ENCODE measurements around the gene DPH1.
A peak's percentile ranks its signal among the peaks of the same experiment; 100 is the strongest.

Gene DPH1

DNA sequence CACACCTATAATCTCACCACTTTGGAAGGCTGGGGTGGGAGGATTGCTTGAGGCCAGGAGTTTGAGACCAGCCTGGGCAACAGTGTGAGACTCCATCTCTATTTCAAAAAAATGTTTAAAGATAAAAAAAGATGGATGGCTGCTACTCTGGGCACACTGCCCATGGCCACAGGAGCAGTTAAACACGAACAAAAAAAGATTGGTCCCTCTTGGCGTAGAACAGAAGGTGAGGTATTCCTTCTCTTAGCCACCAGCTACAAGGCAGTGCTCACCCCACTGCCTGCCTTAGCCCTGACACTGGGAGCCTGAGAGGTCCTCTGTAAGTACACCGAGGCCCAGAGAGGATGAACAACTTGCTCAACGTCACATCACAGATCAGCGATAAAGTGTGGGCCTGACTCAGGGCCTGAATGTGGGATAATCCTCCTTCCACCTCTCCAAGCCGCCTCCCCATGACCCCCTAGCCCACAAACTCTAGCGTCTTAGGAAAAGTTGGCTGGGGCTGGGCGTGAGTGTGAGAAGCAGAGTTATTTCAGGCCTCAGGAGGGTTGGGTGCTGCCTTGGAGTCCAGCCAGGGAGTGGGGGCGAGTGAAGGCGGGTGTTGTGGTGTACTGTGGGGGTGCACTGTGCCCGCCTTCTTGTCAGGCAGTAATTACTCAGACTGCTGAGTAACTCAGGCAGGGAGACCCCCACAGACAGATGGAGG, 2.3 kb upstream of the DPH1 start:
- DNase-seq, result no peak

DNA sequence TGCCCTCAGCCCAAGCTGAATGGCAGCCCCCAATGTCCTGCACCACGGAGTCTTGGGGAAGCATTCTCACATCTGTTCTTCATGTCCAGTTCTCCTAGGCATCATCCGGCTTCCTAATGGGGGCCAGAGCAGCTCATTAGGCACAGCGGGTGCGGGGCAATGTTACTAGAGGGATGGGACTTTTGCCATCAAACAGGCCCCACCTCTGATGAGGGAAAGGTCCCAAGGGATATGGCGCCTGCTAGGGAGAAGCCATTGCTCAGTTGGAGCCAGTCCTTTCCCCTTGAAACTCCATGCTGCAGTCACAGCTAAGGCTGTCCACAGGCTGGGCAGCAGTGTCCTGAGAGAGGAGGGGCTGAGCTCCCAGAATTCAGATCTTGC, 1.7 kb upstream of the DPH1 start:
- no peak for DNase-seq

DNA sequence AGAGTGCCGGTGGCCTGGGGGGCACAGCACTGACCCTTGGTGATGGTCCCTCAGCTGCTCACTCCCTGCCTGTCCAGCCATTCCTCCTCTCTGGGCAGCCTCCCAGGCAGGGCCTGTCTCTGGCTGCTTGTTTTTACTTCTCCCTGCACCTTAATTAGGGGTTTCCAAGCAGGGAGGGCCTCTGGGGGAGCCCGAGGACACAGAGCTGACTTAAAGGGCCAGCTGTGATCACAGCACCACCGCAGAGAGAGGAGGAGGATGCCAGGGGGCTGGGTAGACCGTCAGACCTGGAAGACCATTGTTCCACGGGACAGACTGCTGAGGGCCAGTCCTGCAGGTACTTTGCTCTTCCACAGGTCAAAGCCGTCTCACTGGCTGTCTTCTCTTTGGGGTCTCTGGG, 1.2 kb upstream of the DPH1 start:
- DNase-seq, result no peak

DNA sequence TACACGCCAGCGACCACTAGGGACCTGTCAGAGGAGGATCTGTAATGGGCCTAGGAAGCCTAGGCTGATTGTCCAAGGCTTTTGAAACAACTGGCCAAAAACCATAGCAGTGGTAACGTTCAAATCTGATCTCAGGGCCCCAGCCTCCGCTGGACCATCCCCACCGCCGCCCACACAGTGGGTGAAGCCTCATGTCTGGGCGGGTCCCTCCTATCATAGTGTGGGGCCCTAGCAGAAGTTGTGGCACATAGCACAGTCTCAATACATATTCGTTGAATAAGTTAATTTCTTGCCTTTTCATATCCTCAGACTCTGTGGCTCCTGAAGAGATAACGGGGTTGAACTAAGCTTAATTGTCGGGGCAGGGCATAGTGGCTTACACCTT, 818 bp downstream of the DPH1 start:
- DNase-seq, result no peak

DNA sequence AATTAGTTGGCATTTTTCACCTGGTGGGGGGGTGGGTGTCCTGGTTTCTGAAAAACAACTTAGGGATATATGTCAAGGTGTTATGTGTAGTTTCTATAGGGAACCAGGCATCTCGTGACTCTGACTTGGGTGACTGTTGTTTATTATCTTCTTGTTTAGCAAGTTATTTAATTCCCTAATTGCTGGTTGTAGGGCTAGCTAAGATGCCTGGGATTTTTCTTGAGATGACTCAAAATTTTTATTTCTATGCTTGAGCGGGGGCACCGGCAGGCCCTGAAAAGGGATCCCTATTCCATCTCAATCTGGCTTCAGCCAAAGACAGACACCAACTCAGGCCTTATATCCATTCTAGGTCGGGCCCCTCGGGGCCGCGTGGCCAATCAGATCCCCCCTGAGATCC, 3.2 kb downstream of the DPH1 start:
- DNase-seq, result no peak

DNA sequence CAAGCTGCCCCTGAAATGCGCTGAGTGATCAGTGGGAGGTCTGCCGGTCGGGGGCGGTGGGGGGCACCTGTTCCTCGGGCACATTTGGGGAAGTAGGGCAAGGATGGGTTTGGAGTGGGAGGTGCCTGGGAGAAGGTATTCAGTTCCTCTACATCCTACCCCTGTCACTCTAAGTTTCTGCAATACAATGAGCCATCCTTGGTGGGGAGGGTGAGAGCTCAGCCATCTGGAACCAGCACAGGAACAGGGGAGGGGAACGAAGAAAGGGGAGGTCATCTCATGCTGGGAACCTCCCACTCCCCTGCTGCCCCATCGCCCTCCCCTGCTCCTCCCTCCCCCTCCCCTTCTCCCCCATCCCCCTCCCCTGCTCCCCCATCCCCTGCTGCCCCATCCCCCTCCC, 4.2 kb downstream of the DPH1 start:
- no peak for DNase-seq

DNA sequence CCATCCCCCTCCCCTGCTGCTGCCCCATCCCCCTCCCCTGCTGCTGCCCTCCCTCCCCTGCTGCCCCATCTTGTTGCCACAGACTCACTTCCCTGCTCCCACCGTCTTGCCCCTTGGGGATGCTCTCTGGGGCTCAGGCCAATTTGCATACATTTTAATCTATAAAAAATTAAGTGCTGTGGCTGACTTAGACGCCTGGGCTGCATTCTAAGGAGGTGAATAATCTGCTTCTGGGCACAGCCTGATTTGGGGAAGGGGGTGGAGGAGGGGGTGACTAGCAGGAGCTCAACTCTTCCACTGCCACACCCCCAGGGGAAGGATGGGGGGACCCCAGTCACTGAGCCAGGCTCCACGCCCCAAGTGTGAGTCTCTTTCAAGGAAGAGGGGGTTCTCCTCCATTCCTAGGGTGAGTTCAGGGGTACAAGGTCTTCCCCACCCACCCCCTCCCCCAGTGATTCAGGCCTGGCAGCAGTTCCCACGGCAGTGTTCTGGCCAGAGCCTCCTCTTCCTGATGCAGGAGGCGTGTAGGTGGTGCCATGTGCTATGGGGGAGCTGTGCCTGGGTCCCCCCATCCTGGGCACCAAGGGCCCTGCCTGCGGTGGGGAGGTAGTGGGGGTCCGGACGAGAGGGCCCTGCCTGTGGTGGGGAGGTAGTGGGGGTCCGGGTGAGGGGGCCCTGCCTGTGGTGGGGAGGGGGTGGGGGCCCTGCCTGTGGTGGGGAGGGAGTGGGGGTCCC, 5.0 kb downstream of the DPH1 start:
- no peak for DNase-seq

DNA sequence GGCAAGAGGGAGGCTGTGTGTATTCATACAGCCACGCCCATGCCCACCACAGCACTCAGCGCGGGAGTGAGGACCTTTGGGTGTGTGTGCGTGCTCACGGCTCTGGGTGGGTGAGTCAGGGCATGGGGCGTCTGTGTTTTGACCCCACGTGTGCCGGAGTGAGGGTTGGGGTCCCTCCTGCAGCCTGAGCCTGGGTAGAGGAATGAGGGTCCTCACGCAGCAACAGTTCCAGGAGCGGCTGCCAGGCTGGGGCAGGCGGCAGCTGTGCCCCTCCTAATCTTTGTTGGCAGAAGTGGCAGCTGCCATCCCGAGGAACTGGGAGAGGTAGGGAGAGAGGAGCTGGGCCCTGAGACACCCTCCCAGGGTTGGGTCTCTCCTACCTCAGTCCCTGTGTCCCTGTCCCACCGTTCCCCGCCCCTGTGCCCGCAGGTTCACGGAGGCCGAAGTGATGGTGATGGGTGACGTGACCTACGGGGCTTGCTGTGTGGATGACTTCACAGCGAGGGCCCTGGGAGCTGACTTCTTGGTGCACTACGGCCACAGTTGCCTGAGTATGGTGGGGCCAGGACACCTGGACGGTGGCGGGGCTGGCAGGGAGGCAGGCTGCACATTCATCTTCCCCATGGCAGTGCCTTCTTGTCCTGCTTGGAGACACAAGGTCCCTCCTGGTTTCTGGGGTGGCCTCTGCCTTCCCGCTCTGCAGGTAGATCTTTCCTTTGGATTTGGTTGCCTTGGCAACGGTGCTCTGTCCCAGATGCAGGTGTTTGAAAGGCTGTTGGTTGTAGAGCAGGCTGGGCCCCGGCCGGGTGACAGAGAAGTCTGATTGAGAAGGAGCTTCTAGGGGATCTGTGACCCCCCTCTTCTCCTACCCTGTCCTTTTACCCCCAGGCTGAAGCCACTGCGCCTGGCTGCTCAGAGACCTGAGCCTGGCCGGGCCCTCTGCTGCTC, 5.9 kb downstream of the DPH1 start:
- no peak for DNase-seq

DNA sequence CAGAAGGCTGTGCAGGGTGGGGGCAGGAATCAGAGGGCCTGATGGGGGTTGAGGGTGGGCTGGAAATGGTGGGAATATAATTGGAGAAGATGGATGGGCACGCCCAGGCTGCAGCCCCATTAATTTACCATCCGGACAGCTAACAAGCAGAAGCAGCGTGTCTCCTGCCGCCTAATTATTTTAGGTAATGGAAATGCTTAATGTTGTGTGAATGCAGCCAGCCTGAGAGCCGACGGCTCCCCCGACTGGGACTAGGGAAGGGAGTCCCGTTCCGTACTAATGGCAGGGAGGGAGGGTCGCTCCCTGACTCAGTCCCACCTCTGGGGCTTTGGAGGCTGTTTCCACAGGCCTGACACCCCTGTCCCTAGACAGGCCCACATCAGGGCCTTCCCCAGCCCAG, 7.2 kb downstream of the DPH1 start:
- DNase-seq, result no peak

DNA sequence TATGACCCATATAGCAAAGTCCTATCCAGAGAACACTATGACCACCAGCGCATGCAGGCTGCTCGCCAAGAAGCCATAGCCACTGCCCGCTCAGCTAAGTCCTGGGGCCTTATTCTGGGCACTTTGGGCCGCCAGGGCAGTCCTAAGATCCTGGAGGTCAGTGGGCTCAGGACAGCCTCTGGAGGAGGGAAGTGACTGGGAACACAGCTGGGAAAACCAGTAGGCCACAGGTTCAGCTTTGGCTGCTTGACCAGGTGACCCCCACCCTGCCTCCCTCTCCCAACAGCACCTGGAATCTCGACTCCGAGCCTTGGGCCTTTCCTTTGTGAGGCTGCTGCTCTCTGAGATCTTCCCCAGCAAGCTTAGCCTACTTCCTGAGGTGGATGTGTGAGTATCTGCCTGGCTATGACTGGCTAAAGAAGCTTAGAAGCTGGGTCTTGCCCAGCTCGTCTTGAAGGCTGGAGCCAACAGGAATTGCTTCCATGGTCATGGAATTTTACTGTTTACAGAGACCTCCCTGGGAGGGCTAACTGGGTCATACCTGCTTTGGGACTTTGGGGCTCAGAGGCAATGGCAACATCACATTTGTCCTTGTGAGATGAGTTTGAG, 10.4 kb downstream of the DPH1 start:
- DNase-seq, result no peak

DNA sequence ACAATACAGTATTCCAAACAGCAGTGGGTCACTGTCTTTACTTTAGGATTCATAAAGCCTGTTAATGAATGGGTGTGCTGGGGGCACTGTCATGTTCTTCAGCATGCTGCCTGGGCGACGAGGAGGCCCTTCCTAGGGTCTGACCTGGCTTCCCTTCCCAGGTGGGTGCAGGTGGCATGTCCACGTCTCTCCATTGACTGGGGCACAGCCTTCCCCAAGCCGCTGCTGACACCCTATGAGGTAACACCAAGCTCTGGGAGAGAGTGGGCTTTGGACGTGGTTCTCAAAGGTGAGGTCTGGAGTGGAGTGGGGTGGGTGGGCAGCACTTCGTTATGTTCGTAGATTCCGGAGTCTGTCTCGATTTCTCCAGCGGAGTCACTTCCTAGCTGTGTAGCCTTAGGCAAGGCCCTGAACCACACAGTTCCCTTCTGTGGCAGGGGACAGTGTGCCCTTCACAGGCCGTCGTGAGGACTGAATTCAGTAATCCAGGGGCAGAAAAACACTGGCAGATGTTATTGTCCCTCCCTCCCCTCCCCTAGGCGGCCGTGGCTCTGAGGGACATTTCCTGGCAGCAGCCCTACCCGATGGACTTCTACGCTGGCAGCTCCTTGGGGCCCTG, 11.1 kb downstream of the DPH1 start:
- no peak for DNase-seq

DNA sequence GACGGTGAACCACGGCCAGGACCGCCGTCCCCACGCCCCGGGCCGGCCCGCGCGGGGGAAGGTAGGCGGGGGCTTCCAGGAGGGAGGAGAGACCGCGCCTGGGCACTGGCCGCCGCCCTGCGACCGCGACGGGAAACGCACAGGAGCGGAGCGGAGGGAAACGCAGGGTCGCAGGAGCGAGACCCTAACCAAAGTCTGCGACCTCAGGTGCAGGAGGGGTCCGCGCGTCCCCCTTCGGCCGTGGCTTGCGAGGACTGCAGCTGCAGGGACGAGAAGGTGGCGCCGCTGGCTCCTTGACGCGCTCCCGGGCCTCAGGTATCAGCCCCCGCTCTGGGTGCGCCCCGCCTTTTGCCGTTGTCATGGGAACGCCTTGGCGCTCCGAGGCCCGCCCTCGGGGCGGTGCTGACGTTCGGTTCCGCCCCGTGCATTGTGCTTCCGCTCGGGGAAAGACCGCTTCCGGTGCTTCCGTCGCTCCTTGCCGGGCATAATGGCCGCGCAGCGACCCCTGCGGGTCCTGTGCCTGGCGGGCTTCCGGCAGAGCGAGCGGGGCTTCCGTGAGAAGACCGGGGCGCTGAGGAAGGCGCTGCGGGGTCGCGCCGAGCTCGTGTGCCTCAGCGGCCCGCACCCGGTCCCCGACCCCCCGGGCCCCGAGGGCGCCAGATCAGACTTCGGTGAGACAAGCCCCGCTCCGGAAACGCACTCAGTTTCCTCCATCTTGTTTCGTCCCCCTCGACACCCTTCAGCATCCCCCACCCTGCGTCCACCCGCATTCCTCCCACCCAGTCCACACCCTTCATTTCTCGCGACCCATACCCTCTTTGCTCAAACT, 11.8 kb downstream of the DPH1 start, which contains the start of gene OVCA2:
Gene OVCA2, plus strand, starts transcription at position 462 of the 829 bp plus-strand sequence. Its CDS starts 26 bp downstream, at position 488.
- peak; percentile 95 to 96 (median 96) for DNase-seq

DNA sequence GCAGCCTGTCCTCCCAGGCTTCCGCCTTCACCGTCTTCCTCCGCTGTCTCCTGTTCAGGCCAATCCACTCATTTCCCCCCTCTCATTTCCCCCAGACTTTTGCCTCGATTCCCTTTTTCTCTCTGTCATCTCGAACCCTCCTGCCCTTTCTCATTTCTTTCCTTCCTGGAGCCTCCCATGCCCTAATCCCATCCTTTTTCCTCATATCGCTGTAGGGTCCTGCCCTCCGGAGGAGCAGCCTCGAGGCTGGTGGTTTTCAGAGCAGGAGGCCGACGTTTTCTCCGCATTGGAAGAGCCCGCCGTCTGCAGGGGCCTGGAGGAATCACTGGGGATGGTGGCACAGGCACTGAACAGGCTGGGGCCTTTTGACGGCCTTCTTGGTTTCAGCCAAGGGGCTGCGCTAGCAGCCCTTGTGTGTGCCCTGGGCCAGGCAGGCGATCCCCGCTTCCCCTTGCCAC, 12.5 kb downstream of the DPH1 start:
- DNase-seq, result peak in 1 of 3 donors; percentile 40

DNA sequence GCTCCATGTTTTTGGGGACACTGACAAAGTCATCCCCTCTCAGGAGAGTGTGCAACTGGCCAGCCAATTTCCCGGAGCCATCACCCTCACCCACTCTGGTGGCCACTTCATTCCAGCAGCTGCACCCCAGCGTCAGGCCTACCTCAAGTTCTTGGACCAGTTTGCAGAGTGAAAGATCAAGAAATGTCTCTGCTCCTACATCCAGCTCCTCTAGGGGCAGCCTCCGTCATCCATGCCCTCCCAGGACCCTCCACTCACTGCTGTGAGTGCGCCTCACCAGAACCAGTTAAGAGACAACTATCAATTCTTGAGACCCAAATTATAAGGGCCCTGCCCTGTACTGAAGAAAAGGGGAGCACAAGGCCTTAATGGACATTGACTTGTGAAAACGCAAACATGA, 13.0 kb downstream of the DPH1 start:
- DNase-seq, result no peak

DNA sequence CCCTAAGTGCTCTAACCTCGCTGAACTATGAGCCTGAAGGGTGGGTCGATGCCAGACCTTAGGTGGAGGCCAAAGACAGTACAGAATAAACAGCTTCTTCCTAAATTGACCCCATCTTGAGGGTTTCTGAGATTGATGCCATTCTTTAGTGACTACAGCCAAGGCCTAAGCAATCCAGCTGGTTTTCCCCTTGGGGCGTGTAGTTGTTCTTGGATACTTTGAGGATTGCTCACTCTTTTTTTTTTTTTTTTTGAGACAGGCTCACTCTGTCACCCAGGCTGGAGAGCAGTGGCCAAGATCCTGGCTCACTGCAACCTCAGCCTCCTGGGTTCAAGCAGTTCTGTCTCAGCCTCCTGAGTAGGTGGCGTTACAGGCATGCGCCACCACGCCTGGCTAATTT, 13.8 kb downstream of the DPH1 start:
- DNase-seq, result no peak

DNA sequence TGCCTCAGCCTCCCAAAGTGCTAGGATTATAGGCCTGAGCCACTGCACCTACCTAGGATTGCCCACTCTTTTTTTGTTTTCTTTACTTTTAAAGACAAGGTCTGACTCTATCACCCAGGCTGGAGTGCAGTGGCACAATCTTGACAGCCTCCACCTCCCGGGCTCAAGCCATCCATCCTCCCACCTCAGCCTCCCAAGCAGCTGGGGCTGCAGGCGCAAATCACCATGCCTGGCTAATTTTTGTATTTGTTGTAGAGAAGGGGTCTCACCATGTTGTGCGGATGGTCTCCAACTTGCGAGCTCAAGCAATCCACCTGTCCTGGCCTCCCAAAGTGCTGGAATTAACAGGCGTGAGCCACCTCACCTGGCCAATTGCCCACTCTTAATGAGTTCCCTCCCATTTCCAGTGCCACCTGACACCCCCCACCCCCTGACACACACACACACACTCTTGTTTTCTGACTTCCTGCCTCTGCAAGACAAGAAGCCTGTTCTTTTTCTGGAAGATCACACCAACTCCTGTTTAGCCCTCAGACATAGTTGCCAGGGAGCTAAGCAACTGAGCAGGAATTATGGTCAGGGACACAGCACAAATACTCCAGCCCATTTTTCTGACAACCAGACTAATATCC, 14.4 kb downstream of the DPH1 start:
- DNase-seq, result no peak

DNA sequence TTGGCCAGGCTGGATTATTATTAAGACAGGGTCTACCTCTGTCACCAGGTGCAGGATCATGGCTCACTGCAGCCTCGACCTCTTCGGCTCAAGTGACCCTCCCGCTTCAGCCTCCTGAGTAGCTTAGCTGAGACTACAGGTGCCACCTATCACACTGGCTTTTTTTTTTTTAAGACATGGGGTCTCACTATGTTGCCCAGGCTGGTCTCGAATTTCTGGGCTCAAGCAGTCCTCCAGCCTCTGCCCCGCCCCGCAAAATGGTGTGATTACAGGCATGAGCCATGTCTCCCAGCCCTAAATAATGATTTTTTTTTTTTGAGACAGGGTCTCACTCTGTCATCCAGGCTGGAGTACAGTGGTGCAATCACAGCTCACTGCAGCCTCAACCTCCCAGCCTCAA, 17.6 kb downstream of the DPH1 start:
- DNase-seq, result no peak

DNA sequence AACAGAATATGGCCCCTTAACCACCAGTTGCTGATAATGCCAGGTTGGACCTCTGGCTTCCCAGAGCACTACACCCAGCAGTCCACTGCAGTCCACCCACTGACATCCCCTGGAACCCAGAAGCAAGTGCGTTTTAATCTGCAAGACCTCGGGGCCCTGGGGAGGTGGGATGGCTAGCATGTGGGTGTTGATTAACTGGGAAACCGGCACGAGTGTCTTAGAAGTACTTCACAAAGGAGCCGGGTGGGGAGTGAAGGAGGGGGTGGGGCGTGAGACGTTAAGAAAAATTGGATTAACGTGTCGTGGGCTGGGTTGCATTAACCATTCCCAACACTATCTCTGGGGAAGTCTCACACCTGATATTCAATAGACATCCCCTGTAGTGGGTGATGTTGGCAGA, 18.9 kb downstream of the DPH1 start:
- DNase-seq, result no peak

DNA sequence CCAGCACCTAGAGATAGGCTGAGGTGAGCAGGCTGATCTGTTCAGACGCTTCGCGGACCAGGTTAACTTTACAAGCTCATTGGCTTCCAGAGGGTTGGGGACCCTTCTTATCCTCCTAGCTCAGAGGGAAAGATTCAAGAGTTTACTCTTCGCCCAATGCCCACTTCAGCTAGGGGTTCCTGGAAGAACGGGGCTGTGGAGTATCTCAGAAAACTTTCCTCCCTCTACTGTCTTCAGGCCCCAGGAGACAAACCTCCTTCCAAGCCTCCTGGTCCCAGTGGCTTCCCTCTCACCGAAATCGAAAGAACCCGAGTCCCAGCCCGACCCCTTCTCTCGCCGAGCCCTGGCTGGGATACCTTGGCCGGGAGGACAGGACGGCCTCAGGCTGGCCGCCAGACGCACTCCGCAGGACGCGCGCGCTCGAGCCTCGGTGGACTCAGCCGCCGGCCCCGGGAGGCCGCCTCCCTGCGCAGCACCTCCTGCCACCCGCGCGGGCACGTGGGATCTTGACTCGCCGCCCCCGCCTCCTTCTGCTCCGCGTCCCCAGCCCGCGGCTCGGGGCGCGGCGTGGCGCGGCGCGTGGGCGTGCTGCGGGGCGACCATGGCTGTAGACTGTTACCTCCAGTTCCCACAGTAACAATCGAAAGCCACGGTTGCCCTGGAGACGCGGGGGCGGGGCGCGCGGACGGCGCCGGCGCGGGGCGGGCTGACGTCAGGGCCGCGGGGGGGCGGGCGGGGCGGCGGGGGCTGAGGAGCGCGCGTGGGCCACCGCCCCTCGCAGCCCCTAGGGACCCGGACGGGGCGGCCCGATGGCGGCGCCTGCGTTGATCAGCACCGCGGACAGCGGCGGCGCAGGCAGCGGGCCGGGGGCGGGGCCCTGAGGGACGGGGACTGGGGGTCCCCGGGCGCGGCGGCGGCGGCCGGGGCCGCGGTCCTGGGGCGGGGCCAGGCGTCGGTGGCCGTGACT, 19.7 kb downstream of the DPH1 start:
- peak; percentile 85 to 95 (median 92) for DNase-seq

All from suppressor macrophage treated with lipopolysaccharide for 1 hour (primary cell).